Measurements from ENCODE around the gene RUNX2. TPM values are rescaled to one million over a fixed set of nuclear protein-coding genes. Genes with fewer than 3 reads are reported as not detected.

Gene RUNX2
- total and polyA plus RNA-seq, 9 of the 15 experiments (the other 6 are each of a cell fraction or from before 2014, with no cell fraction given) = 0.29 to 1.00 (median 0.43) TPM

DNA sequence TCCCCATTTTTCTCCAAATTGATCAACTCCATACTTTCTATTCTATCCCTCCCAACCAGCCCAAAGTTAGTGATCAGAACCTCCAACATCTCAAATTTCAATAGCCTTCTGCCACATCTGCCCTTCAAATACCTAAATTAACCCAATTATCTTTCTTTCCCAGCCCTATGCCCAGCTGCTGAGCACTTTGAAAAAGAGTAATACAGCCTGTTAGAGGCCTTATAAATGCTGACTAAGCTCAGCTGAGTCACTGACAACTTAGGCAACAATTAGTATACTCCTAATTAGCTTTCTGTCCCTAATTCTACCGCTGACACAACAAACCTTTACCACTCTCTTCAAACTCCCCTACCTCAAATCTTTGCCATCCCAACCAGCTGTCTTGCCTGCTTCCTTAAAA, 23.5 kb downstream of the RUNX2 start (continued):
- peak in 1 of 2 experiments; percentile 54 for TF ChIP-seq AFF1 (IDR thresholded peaks at IDR 0.05; ENCODE audit: low read depth in 1 of 2, partially characterized antibody in 2 of 2)
- TF ChIP-seq ARID2 (IDR thresholded peaks at IDR 0.05) = 0 out of 2 replicates have a peak, but pooled peaks have one; percentile 4
- no peak for TF ChIP-seq GTF2F1 (IDR thresholded peaks at IDR 0.05; ENCODE audit: low read depth, low read length)
- no peak for TF ChIP-seq ZNF766 (CRISPR knock-in tag; conservative IDR thresholded peaks at IDR 0.05)
- no peak for TF ChIP-seq ATF7 (IDR thresholded peaks at IDR 0.05)
- no peak for TF ChIP-seq SRSF9 (IDR thresholded peaks at IDR 0.05; ENCODE audit: borderline replicate concordance, low read depth, low read length)
- no peak for TF ChIP-seq RBBP5 (IDR thresholded peaks at IDR 0.05; ENCODE audit: borderline replicate concordance, insufficient read depth, low read length, poor library complexity, severe bottlenecking)
- TF ChIP-seq KAT7 (CRISPR knock-in tag; IDR thresholded peaks at IDR 0.05; ENCODE audit: borderline replicate concordance) = no peak
- TF ChIP-seq TOE1 (IDR thresholded peaks at IDR 0.05; ENCODE audit: borderline replicate concordance) = 0 out of 2 replicates have a peak, but pooled peaks have one; percentile 17
- no peak for TF ChIP-seq TOE1 (CRISPR knock-in tag; IDR thresholded peaks at IDR 0.05; ENCODE audit: borderline replicate concordance, low read depth)
- TF ChIP-seq ZNF445 (CRISPR knock-in tag; IDR thresholded peaks at IDR 0.05; ENCODE audit: low read depth) = no peak
- peak; percentile 76 for TF ChIP-seq FOSL1 (tag; conservative IDR thresholded peaks at IDR 0.05)
- TF ChIP-seq KHSRP (IDR thresholded peaks at IDR 0.05) = no peak
- no peak for TF ChIP-seq BDP1 (IDR thresholded peaks at IDR 0.05; ENCODE audit: insufficient read depth, insufficient read length)
- peak; percentile 67 for TF ChIP-seq BCOR (IDR thresholded peaks at IDR 0.05)
- TF ChIP-seq ARID4B (CRISPR knock-in tag; IDR thresholded peaks at IDR 0.05) = no peak
- no peak for TF ChIP-seq SMC3 (conservative IDR thresholded peaks at IDR 0.05; ENCODE audit: insufficient read depth, low read depth, low read length)
- no peak for TF ChIP-seq FOXJ3 (CRISPR knock-in tag; IDR thresholded peaks at IDR 0.05)
- TF ChIP-seq TRIM24 (IDR thresholded peaks at IDR 0.05) = peak; percentile 39 to 41; a peak in 2 of 4 replicates
- no peak for TF ChIP-seq SAP30 (IDR thresholded peaks at IDR 0.05; ENCODE audit: borderline replicate concordance, insufficient read depth, low read depth, low read length, poor library complexity, severe bottlenecking)
- no peak for TF ChIP-seq IRF2 (CRISPR knock-in tag; IDR thresholded peaks at IDR 0.05)

All from K562 (cell line).